ENCODE results near the gene RPS6KA1. TPM values are rescaled to one million over a fixed set of nuclear protein-coding genes. Genes with fewer than 3 reads are reported as not detected.

RPS6KA1 gene
- total RNA-seq, 1 experiment from 2014 or later, result 26.9 TPM

DNA sequence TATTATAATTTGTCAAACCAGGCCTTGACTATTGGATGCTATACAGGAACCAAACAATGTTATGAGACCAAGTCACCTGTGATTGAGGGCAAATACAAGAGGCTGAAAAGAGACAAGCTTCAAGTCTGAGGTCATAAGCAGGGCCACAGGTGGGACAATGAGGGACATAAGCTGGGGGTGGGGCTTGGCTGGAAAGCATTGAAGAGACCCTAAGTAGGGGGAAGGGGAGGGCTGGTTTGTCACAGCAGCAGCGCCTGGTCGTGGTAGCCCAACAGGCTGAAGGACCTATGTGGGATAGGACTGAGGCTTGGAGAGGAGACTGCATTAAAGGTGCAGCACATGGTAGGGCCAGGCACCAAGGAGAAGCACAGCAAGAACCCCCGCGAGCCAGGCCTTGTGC is 39.4 kb upstream of the RPS6KA1 start:
- Mint-ChIP-seq H3K27me3 (ENCODE audit: insufficient read depth, unreplicated experiment) (no peaks in the 10 kb centered on the region), H3K36me3 (ENCODE audit: insufficient read depth, unreplicated experiment) (no peaks in the 10 kb centered on the region), H3K27ac (ENCODE audit: unreplicated experiment) (no peak overlapping the region), H3K9me3 (ENCODE audit: unreplicated experiment) (no peaks in the 10 kb centered on the region), H3K4me3 (ENCODE audit: unreplicated experiment) (no peak overlapping the region), H3K4me1 (ENCODE audit: low read depth, unreplicated experiment) (no peaks in the 10 kb centered on the region)
- no peaks in the 10 kb centered on the region for H3K9me3 ChIP-seq
- H3K4me1 ChIP-seq, result no peaks in the 10 kb centered on the region
- no peak for DNase-seq
- ChIA-PET POLR2A (no interaction called here), CTCF (no interaction called here)
- no TSS peak for BruUV-seq (replicated peaks)
- no peaks in the 10 kb centered on the region for H3K27me3 ChIP-seq (replicated peaks; ENCODE audit: control insufficient read depth, insufficient read depth, low read length)
- TF ChIP-seq, protein P1, sequence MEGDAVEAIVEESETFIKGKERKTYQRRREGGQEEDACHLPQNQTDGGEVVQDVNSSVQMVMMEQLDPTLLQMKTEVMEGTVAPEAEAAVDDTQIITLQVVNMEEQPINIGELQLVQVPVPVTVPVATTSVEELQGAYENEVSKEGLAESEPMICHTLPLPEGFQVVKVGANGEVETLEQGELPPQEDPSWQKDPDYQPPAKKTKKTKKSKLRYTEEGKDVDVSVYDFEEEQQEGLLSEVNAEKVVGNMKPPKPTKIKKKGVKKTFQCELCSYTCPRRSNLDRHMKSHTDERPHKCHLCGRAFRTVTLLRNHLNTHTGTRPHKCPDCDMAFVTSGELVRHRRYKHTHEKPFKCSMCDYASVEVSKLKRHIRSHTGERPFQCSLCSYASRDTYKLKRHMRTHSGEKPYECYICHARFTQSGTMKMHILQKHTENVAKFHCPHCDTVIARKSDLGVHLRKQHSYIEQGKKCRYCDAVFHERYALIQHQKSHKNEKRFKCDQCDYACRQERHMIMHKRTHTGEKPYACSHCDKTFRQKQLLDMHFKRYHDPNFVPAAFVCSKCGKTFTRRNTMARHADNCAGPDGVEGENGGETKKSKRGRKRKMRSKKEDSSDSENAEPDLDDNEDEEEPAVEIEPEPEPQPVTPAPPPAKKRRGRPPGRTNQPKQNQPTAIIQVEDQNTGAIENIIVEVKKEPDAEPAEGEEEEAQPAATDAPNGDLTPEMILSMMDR (IDR thresholded peaks at IDR 0.05; ENCODE audit: insufficient read depth in 1 of 2, low read depth in 1 of 2, low read length in 1 of 2, severe bottlenecking in 1 of 2, unreplicated experiment in 1 of 2), result no peak
- H3K36me3 ChIP-seq (ENCODE audit: control insufficient read depth, insufficient read depth, low read length), result no peaks in the 10 kb centered on the region
- H3K4me3 ChIP-seq (ENCODE audit: low read depth, low read length), result no peak overlapping the region
- intact Hi-C loops (cut with micrococcal nuclease; ENCODE audit: unreplicated experiment), result no loop called here

DNA sequence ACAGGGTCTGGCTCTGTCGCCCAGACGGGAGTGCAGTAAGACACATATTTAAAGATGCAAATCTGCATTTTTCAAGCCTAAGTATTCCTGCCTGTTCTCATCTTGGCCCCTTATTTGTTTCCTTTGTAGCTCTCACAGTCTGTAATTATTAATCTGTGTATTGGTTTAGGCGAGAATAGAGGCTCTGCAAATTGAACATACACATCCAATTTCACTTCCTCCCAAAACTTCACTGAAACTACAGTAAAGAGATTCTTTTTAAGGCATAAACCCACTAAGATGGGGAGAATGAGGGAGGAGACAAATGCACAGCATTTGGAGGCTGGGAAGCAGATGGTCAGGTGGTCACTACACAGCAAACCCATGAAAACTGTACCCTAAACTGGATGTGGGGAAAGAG is 36.3 kb upstream of the RPS6KA1 start:
- intact Hi-C loops (cut with micrococcal nuclease; ENCODE audit: unreplicated experiment), result no loop called here
- no peak overlapping the region for H3K27ac Mint-ChIP-seq (ENCODE audit: unreplicated experiment)
- TF ChIP-seq, protein P1 (IDR thresholded peaks at IDR 0.05; ENCODE audit: insufficient read depth in 1 of 2, low read depth in 1 of 2, low read length in 1 of 2, severe bottlenecking in 1 of 2, unreplicated experiment in 1 of 2), result no peak
- ChIA-PET POLR2A (no interaction called here), CTCF (no interaction called here)
- H3K36me3 Mint-ChIP-seq (ENCODE audit: insufficient read depth, unreplicated experiment), result no peaks in the 10 kb centered on the region
- H3K27me3 Mint-ChIP-seq (ENCODE audit: insufficient read depth, unreplicated experiment), result no peaks in the 10 kb centered on the region
- H3K4me3 Mint-ChIP-seq (ENCODE audit: unreplicated experiment), result no peak overlapping the region
- no peak overlapping the region for H3K4me3 ChIP-seq (ENCODE audit: low read depth, low read length)
- BruUV-seq (replicated peaks), result no TSS peak
- DNase-seq, result no peak
- no peaks in the 10 kb centered on the region for H3K9me3 ChIP-seq
- H3K27me3 ChIP-seq (replicated peaks; ENCODE audit: control insufficient read depth, insufficient read depth, low read length), result no peaks in the 10 kb centered on the region
- no peaks in the 10 kb centered on the region for H3K9me3 Mint-ChIP-seq (ENCODE audit: unreplicated experiment)
- H3K4me1 ChIP-seq, result no peaks in the 10 kb centered on the region
- H3K4me1 Mint-ChIP-seq (ENCODE audit: low read depth, unreplicated experiment), result no peaks in the 10 kb centered on the region
- H3K36me3 ChIP-seq (ENCODE audit: control insufficient read depth, insufficient read depth, low read length), result no peaks in the 10 kb centered on the region

DNA sequence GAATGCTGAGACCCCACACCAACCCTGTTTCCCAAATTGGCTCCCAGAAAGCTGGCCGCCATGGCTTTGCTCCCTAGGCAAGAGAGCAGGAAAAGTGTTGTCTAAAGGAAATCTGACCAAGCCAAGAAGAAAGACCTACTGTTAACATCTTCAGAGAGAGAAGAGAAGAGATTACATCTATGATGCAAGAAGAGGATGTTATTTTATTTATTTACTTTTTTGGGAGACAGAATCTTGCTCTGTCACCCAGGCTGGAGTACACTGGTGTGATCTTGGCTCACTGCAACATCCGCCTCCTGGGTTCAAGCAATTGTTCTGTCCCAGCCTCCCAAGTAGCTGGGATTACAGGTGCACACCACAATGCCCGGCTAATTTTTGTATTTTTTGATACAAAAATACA is 35.6 kb upstream of the RPS6KA1 start:
- BruUV-seq (replicated peaks), result no TSS peak
- CTCF ChIA-PET, result no interaction called here
- H3K27me3 Mint-ChIP-seq (ENCODE audit: insufficient read depth, unreplicated experiment), result no peaks in the 10 kb centered on the region
- no peaks in the 10 kb centered on the region for H3K36me3 Mint-ChIP-seq (ENCODE audit: insufficient read depth, unreplicated experiment)
- H3K4me1 Mint-ChIP-seq (ENCODE audit: low read depth, unreplicated experiment), result no peaks in the 10 kb centered on the region
- Histone ChIP-seq H3K27me3 (replicated peaks; ENCODE audit: control insufficient read depth, insufficient read depth, low read length) (no peaks in the 10 kb centered on the region), H3K36me3 (ENCODE audit: control insufficient read depth, insufficient read depth, low read length) (no peaks in the 10 kb centered on the region), H3K4me1 (no peaks in the 10 kb centered on the region), H3K4me3 (ENCODE audit: low read depth, low read length) (no peak overlapping the region), H3K9me3 (no peaks in the 10 kb centered on the region)
- no peak overlapping the region for H3K27ac Mint-ChIP-seq (ENCODE audit: unreplicated experiment)
- H3K9me3 Mint-ChIP-seq (ENCODE audit: unreplicated experiment), result no peaks in the 10 kb centered on the region
- intact Hi-C loops (cut with micrococcal nuclease; ENCODE audit: unreplicated experiment), result no loop called here
- POLR2A ChIA-PET, result no interaction called here
- TF ChIP-seq, protein P1 (IDR thresholded peaks at IDR 0.05; ENCODE audit: insufficient read depth in 1 of 2, low read depth in 1 of 2, low read length in 1 of 2, severe bottlenecking in 1 of 2, unreplicated experiment in 1 of 2), result no peak
- no peak overlapping the region for H3K4me3 Mint-ChIP-seq (ENCODE audit: unreplicated experiment)
- no peak for DNase-seq
